H9 (cell line): ENCODE measurements around the gene RBMS3. TPM values are rescaled to one million over a fixed set of nuclear protein-coding genes. Genes with fewer than 3 reads are reported as not detected.

Experiments
- DNase-seq: peaks from one replicate; pipeline ENCODE4 v3.0.0-alpha.2; 2017
- H2AFZ ChIP-seq: one replicate; pipeline ENCODE4 v1.6.1; 2013; ENCODE audit warnings: mild to moderate bottlenecking, low read length, control low read depth, moderate library complexity
- H2AK5ac ChIP-seq: 2 replicates; pipeline ENCODE4 v1.6.1; 2013; ENCODE audit warnings: low read length, control low read depth, mixed read lengths; ENCODE audit not compliant: insufficient read length
- H2BK120ac ChIP-seq: one replicate; pipeline ENCODE4 v1.6.1; 2013; ENCODE audit warnings: low read depth, mild to moderate bottlenecking, low read length, control low read depth, inconsistent platforms; ENCODE audit not compliant: poor library complexity, severe bottlenecking
- H2BK12ac ChIP-seq: 2 replicates; pipeline ENCODE4 v1.6.1; 2013; ENCODE audit warnings: low read length, control low read depth, mixed read lengths, low read depth; ENCODE audit not compliant: insufficient read length
- H2BK15ac ChIP-seq: 2 replicates; pipeline ENCODE4 v1.6.1; 2013; ENCODE audit warnings: low read depth, low read length, control low read depth
- H2BK20ac ChIP-seq: one replicate; pipeline ENCODE4 v1.6.1; 2013; ENCODE audit warnings: low read depth, mild to moderate bottlenecking, low read length, control low read depth, inconsistent platforms; ENCODE audit not compliant: poor library complexity, severe bottlenecking
- H2BK5ac ChIP-seq: 2 replicates; pipeline ENCODE4 v1.6.1; 2013; ENCODE audit warnings: low read length, control low read depth, mixed read lengths; ENCODE audit not compliant: insufficient read length
- H3K14ac ChIP-seq: 2 replicates; pipeline ENCODE4 v1.6.1; 2013; ENCODE audit warnings: low read length, control low read depth; ENCODE audit not compliant: insufficient read depth
- H3K18ac ChIP-seq: 2 replicates; pipeline ENCODE4 v1.6.1; 2013; ENCODE audit warnings: low read depth, mild to moderate bottlenecking, mixed read lengths, low read length, control low read depth; ENCODE audit not compliant: insufficient read length
- H3K23ac ChIP-seq: 2 replicates; pipeline ENCODE4 v1.6.1; 2013; ENCODE audit warnings: low read length, control low read depth, mixed read lengths, low read depth; ENCODE audit not compliant: insufficient read length
- H3K23me2 ChIP-seq: 2 replicates; pipeline ENCODE4 v1.6.1; 2013; ENCODE audit warnings: low read depth, mild to moderate bottlenecking, mixed read lengths, low read length, control low read depth; ENCODE audit not compliant: insufficient read length, poor library complexity, severe bottlenecking
- H3K27ac ChIP-seq: 2 replicates; pipeline ENCODE4 v1.5.1; 2013; ENCODE audit warnings: low read length, control low read depth, mixed read lengths, low read depth; ENCODE audit not compliant: insufficient read length
- H3K27me3 ChIP-seq: 2 replicates; pipeline ENCODE4 v1.6.1; 2013; ENCODE audit warnings: low read length, control low read depth, inconsistent platforms; ENCODE audit not compliant: insufficient read depth
- H3K4ac ChIP-seq: 2 replicates; pipeline ENCODE4 v1.6.1; 2013; ENCODE audit warnings: low read depth, mild to moderate bottlenecking, control low read depth, inconsistent platforms, low read length, moderate library complexity
- H3K4me1 ChIP-seq: 2 replicates; pipeline ENCODE4 v1.6.1; 2013; ENCODE audit warnings: low read length, control low read depth, inconsistent platforms; ENCODE audit not compliant: insufficient read depth
- H3K4me2 ChIP-seq: 2 replicates; pipeline ENCODE4 v1.6.1; 2013; ENCODE audit warnings: low read length, control low read depth, mixed read lengths; ENCODE audit not compliant: insufficient read length, insufficient read depth
- H3K56ac ChIP-seq: 2 replicates; pipeline ENCODE4 v1.6.1; 2013; ENCODE audit warnings: low read depth, mild to moderate bottlenecking, mixed read lengths, low read length, control low read depth; ENCODE audit not compliant: insufficient read length
- H3K79me1 ChIP-seq: 2 replicates; pipeline ENCODE4 v1.6.1; 2013; ENCODE audit warnings: low read depth, mild to moderate bottlenecking, moderate library complexity, low read length, control low read depth, inconsistent platforms; ENCODE audit not compliant: insufficient read depth, poor library complexity, severe bottlenecking
- H3K79me2 ChIP-seq: 2 replicates; pipeline ENCODE4 v1.6.1; 2013; ENCODE audit warnings: low read length, control low read depth, inconsistent platforms; ENCODE audit not compliant: insufficient read depth
- H3K9ac ChIP-seq: 2 replicates; pipeline ENCODE4 v1.6.1; 2013; ENCODE audit warnings: low read length, control low read depth, mixed read lengths; ENCODE audit not compliant: insufficient read length; ENCODE audit errors: extremely low read depth
- H3K9me3 ChIP-seq: one replicate; pipeline ENCODE4 v1.6.1; 2013; ENCODE audit warnings: low read depth, low read length, inconsistent platforms; ENCODE audit not compliant: control insufficient read depth
- H3T11ph ChIP-seq: one replicate; pipeline ENCODE4 v1.6.1; 2013; ENCODE audit warnings: mild to moderate bottlenecking, low read length, control low read depth, inconsistent platforms
- H4K20me1 ChIP-seq: one replicate; pipeline ENCODE4 v1.6.1; 2013; ENCODE audit not compliant: control insufficient read depth, insufficient read length, insufficient read depth
- H4K5ac ChIP-seq: 2 replicates; pipeline ENCODE4 v1.6.1; 2013; ENCODE audit warnings: low read depth, mild to moderate bottlenecking, mixed read lengths, low read length, control low read depth; ENCODE audit not compliant: insufficient read length
- H4K8ac ChIP-seq: replicated peaks from 2 replicates; pipeline ENCODE4 v1.6.1; 2013; ENCODE audit warnings: low read length, control low read depth, mixed read lengths, low read depth; ENCODE audit not compliant: insufficient read length
- H4K91ac ChIP-seq: 2 replicates; pipeline ENCODE4 v1.6.1; 2013; ENCODE audit warnings: low read depth, mild to moderate bottlenecking, moderate library complexity, mixed read lengths, low read length, control low read depth; ENCODE audit not compliant: insufficient read length
- H3K27ac Mint-ChIP-seq, 3 experiments: 2 replicates in 2 of 3; 3 replicates in 1 of 3; pipeline ENCODE4 v1.8.0; 2020 to 2021; ENCODE audit warnings: mixed read lengths in 3 of 3, mild to moderate bottlenecking in 1 of 3, moderate library complexity in 1 of 3
- H3K27me3 Mint-ChIP-seq: 2 replicates; pipeline ENCODE4 v1.8.0; 2021; ENCODE audit warnings: low read depth, mild to moderate bottlenecking, moderate library complexity, mixed read lengths
- H3K36me3 Mint-ChIP-seq, 3 experiments: 2 replicates in 2 of 3; 3 replicates in 1 of 3; pipeline ENCODE4 v1.8.0; 2020 to 2021; ENCODE audit warnings: low read depth in 3 of 3, mixed read lengths in 3 of 3; ENCODE audit not compliant: insufficient read depth in 1 of 3
- H3K4me1 Mint-ChIP-seq, 2 experiments: 2 replicates each; pipeline ENCODE4 v1.8.0; 2020; ENCODE audit warnings: mixed read lengths in 2 of 2
- H3K4me3 Mint-ChIP-seq, 2 experiments: 2 replicates in 1 of 2; 3 replicates in 1 of 2; pipeline ENCODE4 v1.8.0; 2020 to 2021; ENCODE audit warnings: mild to moderate bottlenecking in 2 of 2, mixed read lengths in 2 of 2, moderate library complexity in 1 of 2
- H3K9me3 Mint-ChIP-seq, 2 experiments: 2 replicates in 1 of 2; 3 replicates in 1 of 2; pipeline ENCODE4 v1.8.0; 2020; ENCODE audit warnings: mild to moderate bottlenecking in 2 of 2, mixed read lengths in 2 of 2, moderate library complexity in 1 of 2
- WGBS: extraction: QIAGEN DNeasy Blood & Tissue Kit; methylation state at CpG from one replicate; pipeline ENCODE4 v1.1.7; 2013; ENCODE audit warnings: missing lambda C conversion rate, low lambda C conversion rate, mixed read lengths; ENCODE audit not compliant: insufficient read length; ENCODE audit errors: extremely low coverage; 5-methylcytosine and 5-hydroxymethylcytosine counted together
- total RNA-seq: library from RNA; stranded (reverse); gene quantifications from 2 replicates; pipeline ENCODE4 v1.2.1, GENCODE V29; 2021
- TF ChIP-seq, protein P1 (sequence below): fragments of 200-600 bp; sonication (generic); conservative IDR thresholded peaks from 3 replicates; pipeline ENCODE4 v1.8.0; 2021; ENCODE audit warnings: antibody characterized with exemption, mild to moderate bottlenecking

The RBMS3 gene
- total RNA-seq, 1 experiment from 2014 or later, result 8.1 TPM

DNA sequence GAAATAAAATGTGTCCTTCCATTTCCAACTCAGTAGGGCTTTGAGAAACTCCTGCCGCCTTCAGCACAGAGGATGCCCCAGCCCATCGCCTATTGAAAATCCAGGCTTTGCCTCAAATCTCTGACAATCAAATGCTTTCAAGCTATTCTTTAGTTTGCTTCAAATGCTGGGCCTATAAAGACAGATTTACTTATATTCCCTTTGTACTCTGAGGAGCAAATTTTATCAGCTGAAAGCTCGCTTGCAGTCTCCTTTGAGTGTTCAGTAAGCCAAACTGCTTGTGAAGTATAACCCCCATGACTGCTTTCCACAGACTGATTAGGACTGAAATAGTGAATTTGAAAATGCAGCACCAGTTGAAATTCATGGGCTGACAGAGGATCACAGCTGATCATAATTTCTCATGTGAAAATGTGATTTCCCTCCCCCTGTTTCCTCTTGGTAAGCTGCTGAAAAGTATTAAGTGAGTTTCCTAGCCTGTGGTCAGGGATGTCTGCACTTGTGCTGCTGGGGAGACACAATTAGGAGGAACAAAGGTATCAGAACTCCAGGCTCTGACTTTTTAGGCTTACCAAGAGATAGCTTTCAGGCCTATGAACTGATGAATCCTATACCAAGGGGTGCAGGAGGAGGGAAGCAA lies 762.2 kb downstream of the RBMS3 start:
- Histone ChIP-seq H3K4me2 (no peak overlapping the region), H2BK15ac (no peak overlapping the region), H3K9me3 (no peaks in the 10 kb centered on the region), H2BK20ac (no peak overlapping the region), H4K8ac (no peak overlapping the region), H3K79me2 (no peaks in the 10 kb centered on the region), H3K14ac (no peak overlapping the region), H4K5ac (no peak overlapping the region), H3K79me1 (no peaks in the 10 kb centered on the region), H3K9ac (no peak overlapping the region), H3K4me1 (no peaks in the 10 kb centered on the region), H3T11ph (no peak overlapping the region), H3K56ac (no peak overlapping the region), H3K4ac (no peak overlapping the region), H3K18ac (no peak overlapping the region), H2BK5ac (no peak overlapping the region), H2BK12ac (no peak overlapping the region), H4K20me1 (no peaks in the 10 kb centered on the region), H4K91ac (no peak overlapping the region), H3K27ac (no peak overlapping the region), H2BK120ac (no peak overlapping the region), H3K27me3 (no peaks in the 10 kb centered on the region), H3K23me2 (no peaks in the 10 kb centered on the region), H2AK5ac (no peak overlapping the region), H2AFZ (no peak overlapping the region), H3K23ac (no peak overlapping the region)
- peaks cover 0 to 1% (median 0%) of the 10 kb centered on the region in 3 experiments; a peak in 1 of 7 replicates for H3K36me3 Mint-ChIP-seq
- WGBS, result no CpG with 5 or more reads among the region's 3 CpGs
- no peak for DNase-seq
- no peaks in the 10 kb centered on the region; the same call in 1 of the 2 replicates for H3K27me3 Mint-ChIP-seq
- no peak overlapping the region for H3K4me3 Mint-ChIP-seq
- H3K9me3 Mint-ChIP-seq, result no peaks in the 10 kb centered on the region; a peak in 2 of 5 replicates
- H3K4me1 Mint-ChIP-seq, result peaks cover 18 to 21% of the 10 kb centered on the region in 2 experiments
- no peak overlapping the region for H3K27ac Mint-ChIP-seq
- TF ChIP-seq, protein P1, sequence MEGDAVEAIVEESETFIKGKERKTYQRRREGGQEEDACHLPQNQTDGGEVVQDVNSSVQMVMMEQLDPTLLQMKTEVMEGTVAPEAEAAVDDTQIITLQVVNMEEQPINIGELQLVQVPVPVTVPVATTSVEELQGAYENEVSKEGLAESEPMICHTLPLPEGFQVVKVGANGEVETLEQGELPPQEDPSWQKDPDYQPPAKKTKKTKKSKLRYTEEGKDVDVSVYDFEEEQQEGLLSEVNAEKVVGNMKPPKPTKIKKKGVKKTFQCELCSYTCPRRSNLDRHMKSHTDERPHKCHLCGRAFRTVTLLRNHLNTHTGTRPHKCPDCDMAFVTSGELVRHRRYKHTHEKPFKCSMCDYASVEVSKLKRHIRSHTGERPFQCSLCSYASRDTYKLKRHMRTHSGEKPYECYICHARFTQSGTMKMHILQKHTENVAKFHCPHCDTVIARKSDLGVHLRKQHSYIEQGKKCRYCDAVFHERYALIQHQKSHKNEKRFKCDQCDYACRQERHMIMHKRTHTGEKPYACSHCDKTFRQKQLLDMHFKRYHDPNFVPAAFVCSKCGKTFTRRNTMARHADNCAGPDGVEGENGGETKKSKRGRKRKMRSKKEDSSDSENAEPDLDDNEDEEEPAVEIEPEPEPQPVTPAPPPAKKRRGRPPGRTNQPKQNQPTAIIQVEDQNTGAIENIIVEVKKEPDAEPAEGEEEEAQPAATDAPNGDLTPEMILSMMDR, result no peak
